HCT116 (cell line): ENCODE results near the gene INO80. TPM values are rescaled to one million over a fixed set of nuclear protein-coding genes. Genes with fewer than 3 reads are reported as not detected.

Source experiments
- ATAC-seq: fragments of 200-7000 bp; cut with Tn5 transposase; 2 replicates; pipeline ENCODE4 v1.9.1; 2020; ENCODE audit warnings: mild to moderate bottlenecking, moderate library complexity
- BruUV-seq: library from RNA; stranded (reverse); fragments of 400-500 nt; replicated peaks from 2 replicates; lab custom pipeline; 2021; lab: Mats Ljungman, UMichigan
- CTCF ChIA-PET: fragments of 300-600 bp; sonication (Branson Sonifier 250); formaldehyde crosslinking; loops from one replicate; lab custom pipeline; 2021; ENCODE audit warnings: antibody characterized with exemption; lab: Charles Lee
- POLR2A ChIA-PET: fragments of 300-600, 350-600 bp; sonication (Branson Sonifier 250); formaldehyde crosslinking; loops from one replicate; lab custom pipeline; 2021; ENCODE audit warnings: antibody characterized with exemption; lab: Charles Lee
- RAD21 ChIA-PET, 2 experiments: fragments of 300-600 bp; sonication (Branson Sonifier 250); formaldehyde crosslinking; loops; one replicate each; lab custom pipeline; 2023; ENCODE audit warnings: low total read pairs in 2 of 2; ENCODE audit not compliant: uncharacterized antibody in 2 of 2, unreplicated experiment in 2 of 2, low non-redundant PET in 1 of 2; lab: Charles Lee
- DNase-seq: peaks from one replicate; pipeline ENCODE4 v3.0.0-alpha.2; 2010; ENCODE audit warnings: low read depth, low spot score
- H2AFZ ChIP-seq: fragments of 200-600 bp; shearing (Covaris generic), sonication (generic); 2 replicates; pipeline ENCODE4 v1.6.1; 2017; ENCODE audit warnings: low read depth, mixed run types, mixed read lengths, antibody characterized with exemption, low read length; ENCODE audit not compliant: poor library complexity, severe bottlenecking
- H3K27ac ChIP-seq: 2 replicates; pipeline ENCODE4 v1.5.1; 2012; ENCODE audit warnings: low read depth, low read length
- H3K27me3 ChIP-seq: fragments of 200-600 bp; sonication (generic); 2 replicates; pipeline ENCODE4 v1.6.1; 2016; ENCODE audit warnings: mixed run types, low read length, mixed read lengths; ENCODE audit not compliant: insufficient read depth
- H3K36me3 ChIP-seq, 2 experiments: fragments of 200-500 bp in 1 of 2; fragments of 200-600 bp in 1 of 2; sonication (Bioruptor generic) in 1 of 2; sonication (generic) in 1 of 2; 2 replicates each; pipeline versions ENCODE4 v1.5.1 to v1.6.1; 2014 to 2016; ENCODE audit warnings: low read length in 2 of 2, inconsistent platforms in 1 of 2, mixed read lengths in 1 of 2, mixed run types in 1 of 2; ENCODE audit not compliant: insufficient read depth in 2 of 2, control insufficient read depth in 1 of 2
- H3K4me1 ChIP-seq, 2 experiments: fragments of 200-600 bp in 1 of 2; sonication (generic) in 1 of 2; 2 replicates each; pipeline versions ENCODE4 v1.5.1 to v1.6.1; 2012 to 2017; ENCODE audit warnings: low read length in 2 of 2, inconsistent platforms in 1 of 2, mild to moderate bottlenecking in 1 of 2, mixed read lengths in 1 of 2, mixed run types in 1 of 2, moderate library complexity in 1 of 2; ENCODE audit not compliant: insufficient read depth in 2 of 2, control insufficient read depth in 1 of 2
- H3K4me2 ChIP-seq: fragments of 200-600 bp; sonication (generic); 2 replicates; pipeline ENCODE4 v1.6.1; 2017; ENCODE audit warnings: mixed run types, low read length, mixed read lengths
- H3K4me3 ChIP-seq, 2 experiments: fragments of 200-600 bp in 1 of 2; sonication (generic) in 1 of 2; replicated peaks in 1 of 2; 2 replicates each; pipeline ENCODE4 v1.5.1; 2011 to 2016; ENCODE audit warnings: low read length in 2 of 2, control low read depth in 1 of 2, low read depth in 1 of 2, mild to moderate bottlenecking in 1 of 2, mixed read lengths in 1 of 2, mixed run types in 1 of 2
- H3K79me2 ChIP-seq: fragments of 200-600 bp; sonication (generic); 2 replicates; pipeline ENCODE4 v1.6.1; 2017; ENCODE audit warnings: mild to moderate bottlenecking, mixed run types, low read length, moderate library complexity, mixed read lengths; ENCODE audit not compliant: insufficient read depth
- H3K9ac ChIP-seq: fragments of 200-600 bp; sonication (generic); 2 replicates; pipeline ENCODE4 v1.6.1; 2016; ENCODE audit warnings: low read length, mixed read lengths
- H3K9me2 ChIP-seq: fragments of 200-600 bp; sonication (generic), shearing (Covaris generic); 2 replicates; pipeline ENCODE4 v1.6.1; 2017; ENCODE audit warnings: mixed run types, mild to moderate bottlenecking, moderate library complexity; ENCODE audit not compliant: insufficient read depth
- H3K9me3 ChIP-seq, 2 experiments: fragments of 200-500 bp in 1 of 2; fragments of 200-600 bp in 1 of 2; sonication (Bioruptor generic) in 1 of 2; sonication (generic) in 1 of 2; 2 replicates each; pipeline ENCODE4 v1.6.1; 2014 to 2017; ENCODE audit warnings: low read length in 2 of 2, mixed read lengths in 2 of 2, inconsistent platforms in 1 of 2, low read depth in 1 of 2, mild to moderate bottlenecking in 1 of 2, mixed run types in 1 of 2, moderate library complexity in 1 of 2; ENCODE audit not compliant: control insufficient read depth in 1 of 2, insufficient read depth in 1 of 2
- H4K20me1 ChIP-seq: fragments of 200-600 bp; sonication (generic), shearing (Covaris generic); 2 replicates; pipeline ENCODE4 v1.6.1; 2017; ENCODE audit warnings: mixed run types, mild to moderate bottlenecking, moderate library complexity; ENCODE audit not compliant: insufficient read depth
- ATF3 ChIP-seq: IDR thresholded peaks from 2 replicates; pipeline ENCODE4 v1.6.1; 2012
- CEBPB ChIP-seq: IDR thresholded peaks from 2 replicates; pipeline ENCODE4 v1.6.1; 2012; ENCODE audit warnings: low read depth
- EZH2phosphoT487 ChIP-seq: fragments of 200-600 bp; IDR thresholded peaks from 2 replicates; pipeline ENCODE4 v1.6.1; 2018; ENCODE audit warnings: antibody characterized with exemption, borderline replicate concordance
- FOSL1 ChIP-seq: IDR thresholded peaks from 2 replicates; pipeline ENCODE4 v1.6.1; 2012; ENCODE audit warnings: low read depth
- MAX ChIP-seq: IDR thresholded peaks from 2 replicates; pipeline ENCODE4 v1.6.1; 2012
- POLR2AphosphoS5 ChIP-seq: IDR thresholded peaks from 2 replicates; pipeline ENCODE4 v1.6.1; 2011; ENCODE audit warnings: mild to moderate bottlenecking, low read depth, low read length, moderate library complexity
- REST ChIP-seq: IDR thresholded peaks from 2 replicates; pipeline ENCODE4 v1.6.1; 2012; ENCODE audit warnings: low read depth
- SIN3A ChIP-seq: IDR thresholded peaks from 2 replicates; pipeline ENCODE4 v1.6.1; 2012; ENCODE audit warnings: low read depth
- SP1 ChIP-seq: IDR thresholded peaks from 2 replicates; pipeline ENCODE4 v1.6.1; 2012; ENCODE audit warnings: low read depth
- TCF7L2 ChIP-seq: IDR thresholded peaks from 2 replicates; pipeline ENCODE4 v1.7.0; 2011; ENCODE audit warnings: borderline replicate concordance, inconsistent platforms; ENCODE audit not compliant: insufficient read depth, insufficient read length; ENCODE audit errors: extremely low read depth
- YY1 ChIP-seq: IDR thresholded peaks from 2 replicates; pipeline ENCODE4 v1.6.1; 2011; ENCODE audit warnings: low read length, low read depth, moderate library complexity, mild to moderate bottlenecking; ENCODE audit not compliant: insufficient replicate concordance; ENCODE audit errors: extremely low read depth
- ZNF274 ChIP-seq: fragments of 200-500 bp; sonication (Bioruptor generic); IDR thresholded peaks from 2 replicates; pipeline ENCODE4 v1.6.1; 2014; ENCODE audit warnings: mild to moderate bottlenecking, low read depth, low read length, inconsistent platforms
- intact Hi-C: fragments of 100-400 bp; cut with micrococcal nuclease; formaldehyde crosslinking; loops from 2 replicates; pipeline ENCODE4 v1.10.0; 2022
- total RNA-seq: library from RNA; stranded (reverse); gene quantifications from one replicate; pipeline ENCODE4 v1.2.1, GENCODE V29; 2021; ENCODE audit not compliant: unreplicated experiment
- TF ChIP-seq, protein P1 (sequence below): IDR thresholded peaks from 2 replicates; pipeline ENCODE4 v1.6.1; 2011; ENCODE audit warnings: mild to moderate bottlenecking, low read length, moderate library complexity; ENCODE audit not compliant: insufficient replicate concordance; ENCODE audit errors: extremely low read depth

Gene INO80
- total RNA-seq, 1 experiment from 2014 or later: 28.2 TPM

- no peak overlapping the region for H3K4me2 ChIP-seq
- H3K27me3 ChIP-seq: no peaks in the 10 kb centered on the region
- no peaks in the 10 kb centered on the region for H3K79me2 ChIP-seq
- DNase-seq (no peak), ATAC-seq (no peak)
- BruUV-seq: no TSS peak
- H3K36me3 ChIP-seq: peaks cover 19 to 30% of the 10 kb centered on the region in 2 experiments; a peak in 3 of 4 replicates
- no peak overlapping the region for H2AFZ ChIP-seq
- no peak overlapping the region for H3K4me3 ChIP-seq
- POLR2A ChIA-PET: no interaction called here
- H3K27ac ChIP-seq: no peak overlapping the region
- CTCF ChIA-PET: interaction anchor here (1.1 to 1.3 kb wide), 3 partner anchors 119 to 159 kb away, joined by 3 to 4 read pairs (median 3); no protein-coding TSS in a partner anchor
- no peaks in the 10 kb centered on the region for H3K4me1 ChIP-seq
- no peaks in the 10 kb centered on the region for H3K9me2 ChIP-seq
- no peak overlapping the region for H3K9ac ChIP-seq
- RAD21 ChIA-PET: no interaction called here
- H3K9me3 ChIP-seq: no peaks in the 10 kb centered on the region
- intact Hi-C loops: loop anchor here (10.0 kb wide), 1 partner anchor 159 kb away; no protein-coding TSS in a partner anchor
- TF ChIP-seq ATF3: no peak
- TF ChIP-seq FOSL1: no peak
- no peak for TF ChIP-seq POLR2AphosphoS5
- TF ChIP-seq YY1: no peak
- TF ChIP-seq MAX: no peak
- no peak for TF ChIP-seq TCF7L2
- TF ChIP-seq ZNF274: no peak
- H4K20me1 ChIP-seq: no peaks in the 10 kb centered on the region; the same call in 1 of the 2 replicates
Measured at GRCh38 chr15:41025393-41025792, 90.7 kb downstream of the INO80 start.

DNA sequence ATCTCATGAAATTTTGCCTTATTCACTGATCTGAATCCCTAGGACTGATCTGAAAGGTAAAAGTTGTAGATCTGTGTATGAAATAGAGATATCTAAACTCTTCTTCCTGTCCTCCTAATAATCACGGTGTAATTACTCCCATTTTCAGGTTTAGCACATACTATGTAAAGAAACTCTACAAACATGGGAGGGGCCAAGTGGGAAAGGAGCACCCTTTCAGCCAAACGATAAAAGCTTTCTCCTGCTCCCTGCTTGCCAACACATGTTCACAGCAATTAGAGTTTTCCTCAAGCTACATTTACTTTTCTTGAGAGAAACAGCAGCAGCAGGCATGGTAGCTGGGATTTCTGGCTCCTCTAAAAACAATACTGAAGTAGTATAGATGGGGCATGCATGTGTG lies 91.2 kb downstream of the INO80 start:
- Histone ChIP-seq H3K9me2 (no peaks in the 10 kb centered on the region), H3K79me2 (no peaks in the 10 kb centered on the region), H3K4me1 (no peaks in the 10 kb centered on the region), H2AFZ (no peak overlapping the region), H3K27ac (no peak overlapping the region), H4K20me1 (no peaks in the 10 kb centered on the region; the same call in 1 of the 2 replicates), H3K27me3 (no peaks in the 10 kb centered on the region), H3K4me2 (no peak overlapping the region), H3K4me3 (no peak overlapping the region), H3K9ac (no peak overlapping the region), H3K36me3 (peaks cover 22 to 33% of the 10 kb centered on the region in 2 experiments; a peak in 3 of 4 replicates), H3K9me3 (no peaks in the 10 kb centered on the region)
- intact Hi-C loops: loop anchor here (5.0 to 10.0 kb wide), 2 partner anchors 93 to 160 kb away; no protein-coding TSS in a partner anchor
- no TSS peak for BruUV-seq
- ChIA-PET RAD21 (no interaction called here), POLR2A (interaction anchor here (1.1 kb wide), 1 partner anchor 72 kb away, joined by 4 read pairs; the partner anchor contains the start of gene CHAC1), CTCF (interaction anchor here (1.1 to 1.3 kb wide), 3 partner anchors 119 to 159 kb away, joined by 3 to 4 read pairs (median 3); no protein-coding TSS in a partner anchor)
- no peak for ATAC-seq
- no peak for DNase-seq
- TF ChIP-seq SIN3A: no peak
- TF ChIP-seq TCF7L2: no peak
- no peak for TF ChIP-seq SP1
- TF ChIP-seq POLR2AphosphoS5: no peak
- TF ChIP-seq ZNF274: no peak
- TF ChIP-seq CEBPB: no peak
- TF ChIP-seq, protein P1, sequence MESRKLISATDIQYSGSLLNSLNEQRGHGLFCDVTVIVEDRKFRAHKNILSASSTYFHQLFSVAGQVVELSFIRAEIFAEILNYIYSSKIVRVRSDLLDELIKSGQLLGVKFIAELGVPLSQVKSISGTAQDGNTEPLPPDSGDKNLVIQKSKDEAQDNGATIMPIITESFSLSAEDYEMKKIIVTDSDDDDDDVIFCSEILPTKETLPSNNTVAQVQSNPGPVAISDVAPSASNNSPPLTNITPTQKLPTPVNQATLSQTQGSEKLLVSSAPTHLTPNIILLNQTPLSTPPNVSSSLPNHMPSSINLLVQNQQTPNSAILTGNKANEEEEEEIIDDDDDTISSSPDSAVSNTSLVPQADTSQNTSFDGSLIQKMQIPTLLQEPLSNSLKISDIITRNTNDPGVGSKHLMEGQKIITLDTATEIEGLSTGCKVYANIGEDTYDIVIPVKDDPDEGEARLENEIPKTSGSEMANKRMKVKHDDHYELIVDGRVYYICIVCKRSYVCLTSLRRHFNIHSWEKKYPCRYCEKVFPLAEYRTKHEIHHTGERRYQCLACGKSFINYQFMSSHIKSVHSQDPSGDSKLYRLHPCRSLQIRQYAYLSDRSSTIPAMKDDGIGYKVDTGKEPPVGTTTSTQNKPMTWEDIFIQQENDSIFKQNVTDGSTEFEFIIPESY: no peak
- no peak for TF ChIP-seq REST
- TF ChIP-seq EZH2phosphoT487: no peak
